Gastroesophageal sphincter (tissue), 3 donors: Measurements from ENCODE around the gene SLC15A5.

Experiments used
- CTCF ChIP-seq, 4 experiments: fragments of 200-600 bp in 2 of 4; fragments of 450-650 bp in 2 of 4; sonication (generic) in 1 of 4; IDR thresholded peaks; one replicate each; pipeline ENCODE4 v1.5.1; 2017 to 2019; ENCODE audit warnings: antibody characterized with exemption in 4 of 4, mild to moderate bottlenecking in 2 of 4, moderate library complexity in 2 of 4
- EP300 ChIP-seq: sonication (generic); formaldehyde crosslinking; IDR thresholded peaks from one replicate; pipeline ENCODE4 v1.6.1; 2017; ENCODE audit warnings: antibody characterized with exemption, mild to moderate bottlenecking
- POLR2A ChIP-seq, 2 donors: fragments of 450-650 bp; IDR thresholded peaks; one replicate each; pipeline ENCODE4 v1.6.1; 2017; ENCODE audit warnings: antibody characterized with exemption in 2 of 2, mild to moderate bottlenecking in 2 of 2, moderate library complexity in 1 of 2
- POLR2AphosphoS5 ChIP-seq: sonication (generic); formaldehyde crosslinking; IDR thresholded peaks from one replicate; pipeline ENCODE4 v1.6.1; 2017; ENCODE audit warnings: antibody characterized with exemption

GRCh38 chr12:16198884-16199283 is 78.6 kb downstream of the SLC15A5 start:
- no peak for TF ChIP-seq CTCF (IDR thresholded peaks at IDR 0.05)
- no peak for TF ChIP-seq POLR2AphosphoS5
- no peak for TF ChIP-seq EP300
- no peak for TF ChIP-seq POLR2A (IDR thresholded peaks at IDR 0.05)
